ENCODE data around the gene DKC1.

Gene DKC1

GRCh38 chrX:154779261-154779660, 16.6 kb downstream of the DKC1 start:
- no peak for TF ChIP-seq CTCF (IDR thresholded peaks at IDR 0.05; ENCODE audit: low read depth, low read length)
- peak; percentile 11 for DNase-seq (ENCODE audit: extremely low read depth, low read depth)

DNA sequence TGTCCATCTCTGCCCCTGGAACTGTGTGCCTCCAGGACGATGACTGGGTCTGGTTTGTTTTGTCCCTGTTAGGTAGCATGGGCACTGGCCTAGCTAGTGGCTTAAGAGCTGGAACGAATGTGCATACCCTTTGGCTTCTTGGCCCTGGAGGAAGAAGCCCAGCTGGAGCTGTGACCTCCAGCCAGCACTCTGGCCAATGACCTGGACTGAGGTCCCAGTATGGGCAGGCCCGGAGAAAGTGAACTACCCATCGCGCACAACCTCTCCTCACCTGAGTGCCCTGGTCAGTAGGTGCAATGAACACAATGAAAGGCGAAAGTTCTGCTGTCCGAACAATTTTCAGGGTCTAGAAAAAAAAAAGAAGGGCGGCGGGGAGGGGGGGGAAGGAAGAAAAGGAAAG, 18.3 kb downstream of the DKC1 start:
- no peak for DNase-seq (ENCODE audit: extremely low read depth, low read depth)
- TF ChIP-seq CTCF (IDR thresholded peaks at IDR 0.05; ENCODE audit: low read depth, low read length) = no peak

DNA sequence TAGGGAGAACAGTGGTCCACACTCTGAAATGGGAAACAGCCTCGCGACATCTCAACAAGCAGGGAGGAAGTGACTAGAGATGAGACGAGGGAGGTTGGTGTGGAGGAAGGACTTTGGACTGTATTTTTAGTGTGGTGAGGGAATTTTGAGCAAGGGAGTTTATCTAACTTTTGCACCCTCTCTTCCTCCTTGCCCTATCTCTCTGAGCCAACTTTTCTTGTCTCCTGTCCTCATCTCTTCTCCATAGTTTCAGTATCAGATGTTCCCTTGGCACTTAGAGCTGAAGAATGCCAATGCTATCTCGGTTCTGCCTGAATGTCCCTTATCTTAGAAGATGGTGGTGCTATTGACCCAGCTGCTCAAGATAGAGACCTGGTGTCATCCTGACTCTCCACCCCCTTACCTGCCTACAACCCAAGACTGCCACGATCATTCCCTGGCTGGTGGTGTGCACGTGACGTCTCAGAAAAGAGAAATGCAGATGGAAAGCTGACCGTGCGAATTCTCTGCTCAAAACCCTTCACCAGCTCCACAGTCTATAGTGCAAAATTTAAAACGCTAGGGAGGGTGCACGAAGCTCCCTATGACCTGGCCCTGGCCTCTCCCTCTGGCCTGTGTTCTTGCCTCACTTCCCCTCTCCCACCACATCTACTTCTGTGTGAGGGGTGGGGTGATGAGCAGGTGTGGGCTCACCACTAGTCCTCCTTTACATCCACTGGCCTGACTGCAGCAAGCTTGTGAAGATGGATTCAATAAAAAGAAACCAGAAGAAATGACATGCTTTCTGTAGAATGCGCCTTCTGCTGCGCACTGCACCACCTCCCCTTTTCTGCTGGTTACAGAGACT, 21.7 kb downstream of the DKC1 start:
- DNase-seq (ENCODE audit: extremely low read depth, low read depth) = no peak
- no peak for TF ChIP-seq CTCF (IDR thresholded peaks at IDR 0.05; ENCODE audit: low read depth, low read length)

DNA sequence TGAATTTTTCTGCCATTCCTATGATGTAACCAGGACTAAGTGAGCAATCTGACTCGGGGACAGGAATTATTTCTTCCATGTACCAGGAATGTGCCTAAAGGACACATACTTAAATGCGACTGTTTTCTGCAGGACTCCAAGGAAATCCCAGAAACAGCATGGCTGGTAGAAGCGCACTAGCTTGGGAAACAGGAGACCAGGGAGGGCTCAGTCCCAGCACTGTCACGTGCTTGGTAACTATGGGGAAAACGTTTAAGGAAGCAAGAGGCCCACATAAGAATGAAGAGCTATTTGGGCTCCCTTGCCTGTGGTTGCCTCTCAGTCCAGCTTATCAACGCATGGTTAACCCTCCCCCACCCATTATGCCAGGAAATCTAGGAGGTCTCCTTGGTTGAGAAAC, 23.1 kb downstream of the DKC1 start:
- TF ChIP-seq CTCF (IDR thresholded peaks at IDR 0.05; ENCODE audit: low read depth, low read length) = no peak
- DNase-seq (ENCODE audit: extremely low read depth, low read depth) = no peak

DNA sequence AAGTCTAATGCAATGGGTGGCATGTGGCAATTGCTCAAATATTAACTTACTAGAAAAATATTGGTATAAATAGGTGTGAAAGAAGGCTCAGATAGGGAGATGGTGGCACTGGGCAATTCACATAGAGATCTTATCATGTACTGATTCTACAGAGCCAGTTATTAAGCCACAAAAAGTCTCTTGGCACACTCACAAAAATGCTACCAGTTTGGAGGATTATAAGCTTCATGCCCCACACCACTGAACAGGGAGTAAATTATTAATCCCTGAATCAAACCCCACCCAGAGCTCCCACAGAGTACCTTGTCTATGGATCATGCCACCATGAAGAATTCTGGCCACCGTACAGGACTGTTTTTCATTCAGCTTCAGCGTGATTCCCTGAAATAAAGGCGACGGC, 28.8 kb downstream of the DKC1 start:
- no peak for DNase-seq (ENCODE audit: extremely low read depth, low read depth)
- TF ChIP-seq CTCF (IDR thresholded peaks at IDR 0.05; ENCODE audit: low read depth, low read length) = no peak

DNA sequence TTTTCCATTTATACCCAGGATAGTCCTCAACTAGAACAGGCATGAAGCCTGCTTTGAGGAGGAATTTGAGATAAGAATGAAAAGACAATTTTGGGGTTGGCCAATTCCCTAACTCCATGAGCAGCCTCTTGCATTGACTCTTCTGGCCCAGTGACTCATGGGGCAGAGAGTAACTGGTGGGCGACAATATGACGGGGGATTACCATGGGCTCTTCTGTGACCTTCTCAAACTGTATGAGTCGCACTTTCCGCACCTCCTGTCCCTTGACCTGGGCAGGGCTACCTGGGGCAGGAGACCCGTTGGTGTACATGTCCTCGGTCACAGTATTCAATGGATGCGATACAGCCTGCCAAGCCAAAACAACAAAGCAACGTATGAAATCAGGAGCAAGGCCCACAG, 29.3 kb downstream of the DKC1 start:
- TF ChIP-seq CTCF (IDR thresholded peaks at IDR 0.05; ENCODE audit: low read depth, low read length) = no peak

DNA sequence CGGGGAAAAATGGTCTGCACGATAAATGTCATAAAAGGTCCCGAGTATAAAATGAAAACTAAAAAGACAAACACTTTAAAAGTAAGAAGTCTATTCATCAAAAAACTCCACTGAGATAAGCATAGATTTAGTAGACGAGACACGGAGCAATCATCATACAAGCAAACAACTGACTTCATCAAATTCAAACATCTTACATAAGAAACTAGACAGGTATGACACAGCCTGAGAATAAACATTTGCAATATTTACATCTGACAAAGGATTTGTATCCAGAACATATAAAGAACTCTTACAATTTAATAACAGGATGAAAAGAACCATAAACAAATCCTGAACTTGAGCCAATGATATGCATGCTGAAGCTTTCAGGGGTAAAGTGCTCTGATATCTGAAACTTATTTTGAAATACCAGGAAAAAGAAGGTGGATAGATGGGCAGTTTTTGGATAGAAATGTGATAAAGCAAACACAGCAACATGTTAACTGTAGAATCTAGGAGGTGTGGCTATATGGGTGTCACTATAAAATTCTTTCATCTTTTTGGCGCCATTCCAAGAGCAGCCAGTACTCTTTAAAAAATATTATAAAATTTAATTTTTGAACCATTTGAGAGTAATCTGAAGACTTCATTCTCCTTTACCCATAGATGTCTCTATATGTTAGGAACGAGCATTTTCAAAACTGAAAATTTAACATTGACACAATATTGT, 30.6 kb downstream of the DKC1 start:
- TF ChIP-seq CTCF (IDR thresholded peaks at IDR 0.05; ENCODE audit: low read depth, low read length) = no peak
- no peak for DNase-seq (ENCODE audit: extremely low read depth, low read depth)

More for the DNA sequence above, 29.3 kb downstream of the DKC1 start:
- no peak for DNase-seq (ENCODE audit: extremely low read depth, low read depth)

Data from AG09319 (cell line).